WERI-Rb-1 (cell line): Measurements from ENCODE around the gene DGKQ.

Experiments used
- DNase-seq: peaks from one replicate; pipeline ENCODE4 v3.0.0-alpha.2; 2020
- H3K27ac ChIP-seq: fragments of 250-450 bp; sonication (Bioruptor Pico); 2 replicates; pipeline ENCODE4 v1.5.1; 2020; ENCODE audit warnings: mild to moderate bottlenecking, moderate library complexity
- H3K27me3 ChIP-seq: fragments of 250-450 bp; sonication (Bioruptor Pico); 2 replicates; pipeline ENCODE4 v1.5.1; 2021; ENCODE audit warnings: mild to moderate bottlenecking, low read depth, moderate library complexity; ENCODE audit not compliant: insufficient read depth, severe bottlenecking
- H3K36me3 ChIP-seq: fragments of 250-450 bp; sonication (Bioruptor Pico); 2 replicates; pipeline ENCODE4 v1.5.1; 2020; ENCODE audit warnings: mild to moderate bottlenecking, moderate library complexity
- H3K4me3 ChIP-seq: 2 replicates; pipeline ENCODE4 v1.5.1; 2011; ENCODE audit warnings: low read depth, mild to moderate bottlenecking, control low read depth, low read length
- H3K9me3 ChIP-seq: fragments of 250-450 bp; sonication (Bioruptor Pico); 2 replicates; pipeline ENCODE4 v1.5.1; 2021; ENCODE audit warnings: mild to moderate bottlenecking, moderate library complexity; ENCODE audit not compliant: severe bottlenecking
- CTCF ChIP-seq: IDR thresholded peaks from 2 replicates; pipeline ENCODE4 v1.5.1; 2011; ENCODE audit warnings: low read depth, mild to moderate bottlenecking, control low read depth, inconsistent platforms, low read length

The DGKQ gene

GRCh38 chr4:913280-913618 lies 60.1 kb downstream of the DGKQ start:
- Histone ChIP-seq H3K4me3 (no peak overlapping the region), H3K27me3 (no peaks in the 10 kb centered on the region), H3K36me3 (peaks cover 33% of the 10 kb centered on the region), H3K27ac (no peak overlapping the region), H3K9me3 (no peaks in the 10 kb centered on the region)
- DNase-seq: no peak
- no peak for TF ChIP-seq CTCF

GRCh38 chr4:912548-913279 lies 60.7 kb downstream of the DGKQ start:
- DNase-seq: no peak
- Histone ChIP-seq H3K4me3 (no peak overlapping the region), H3K9me3 (no peaks in the 10 kb centered on the region), H3K27me3 (no peaks in the 10 kb centered on the region), H3K36me3 (peaks cover 33% of the 10 kb centered on the region), H3K27ac (no peak overlapping the region)
- no peak for TF ChIP-seq CTCF

GRCh38 chr4:911871-912490 lies 61.4 kb downstream of the DGKQ start:
- Histone ChIP-seq H3K9me3 (no peaks in the 10 kb centered on the region), H3K27ac (no peak overlapping the region), H3K4me3 (no peak overlapping the region), H3K36me3 (peaks cover 33% of the 10 kb centered on the region), H3K27me3 (no peaks in the 10 kb centered on the region)
- no peak for DNase-seq
- TF ChIP-seq CTCF: no peak

GRCh38 chr4:911221-911751 lies 62.1 kb downstream of the DGKQ start:
- no peak overlapping the region for H3K4me3 ChIP-seq
- H3K27me3 ChIP-seq: no peaks in the 10 kb centered on the region
- no peak for TF ChIP-seq CTCF
- peaks cover 33% of the 10 kb centered on the region for H3K36me3 ChIP-seq
- H3K9me3 ChIP-seq: no peaks in the 10 kb centered on the region
- DNase-seq: no peak
- H3K27ac ChIP-seq: no peak overlapping the region

GRCh38 chr4:910366-911091 lies 62.8 kb downstream of the DGKQ start:
- no peak overlapping the region for H3K27ac ChIP-seq
- DNase-seq: no peak
- H3K4me3 ChIP-seq: no peak overlapping the region
- no peaks in the 10 kb centered on the region for H3K9me3 ChIP-seq
- no peak for TF ChIP-seq CTCF
- peaks cover 33% of the 10 kb centered on the region for H3K36me3 ChIP-seq
- H3K27me3 ChIP-seq: no peaks in the 10 kb centered on the region
